Measurements from ENCODE around the gene PELI2.
"Not testable (repeated sequence)": the region's sequence is repeated elsewhere in the genome, so short reads cannot be mapped to it uniquely, and the experiment has no call there.

PELI2 gene

DNA sequence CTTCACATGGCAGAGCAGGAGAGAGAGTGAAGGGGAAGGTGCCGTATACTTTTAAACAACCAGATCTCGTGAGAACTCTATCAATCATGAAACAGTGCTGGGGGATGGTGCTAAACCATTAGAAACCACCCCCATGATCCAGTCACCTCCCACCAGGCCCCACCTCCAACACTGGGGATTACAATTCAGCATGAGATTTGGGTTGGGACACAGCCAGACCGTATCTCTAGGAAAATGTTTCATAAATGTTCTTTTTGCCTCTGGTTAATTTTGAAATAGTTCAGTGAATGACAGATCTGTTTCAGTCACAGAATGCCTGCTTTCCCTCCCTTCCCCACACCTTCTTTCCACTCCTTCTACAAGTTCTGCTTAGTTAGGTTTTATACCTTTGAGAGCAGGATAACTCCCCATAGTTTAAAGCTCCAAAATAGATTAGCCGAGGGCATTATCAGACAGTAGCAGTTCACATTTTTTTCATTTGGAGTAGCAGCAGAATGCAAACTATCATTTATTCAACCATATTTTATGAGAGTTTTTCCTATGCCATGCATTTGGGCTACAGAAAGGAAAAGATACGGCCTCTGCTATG is 27.1 kb downstream of the PELI2 start:
- no peak for DNase-seq

DNA sequence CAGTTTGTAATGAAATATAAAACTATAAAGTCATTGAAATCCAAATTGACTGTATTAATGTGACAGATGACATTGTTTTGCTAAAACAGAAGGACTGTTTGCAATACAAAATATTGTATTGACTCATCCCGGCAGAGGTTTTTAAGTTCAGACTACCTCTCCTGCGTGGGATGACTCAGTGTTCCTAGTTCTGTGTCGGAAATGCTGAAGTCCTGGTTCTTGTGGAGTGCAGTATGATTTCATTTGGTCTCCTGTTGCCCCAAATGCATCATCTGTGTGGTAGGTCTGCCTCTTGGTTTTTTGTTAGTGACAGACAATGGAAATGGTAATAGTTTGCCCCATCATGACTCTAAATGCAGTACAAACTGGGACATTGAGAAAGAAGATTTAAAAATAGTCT is 27.8 kb downstream of the PELI2 start:
- DNase-seq = no peak

DNA sequence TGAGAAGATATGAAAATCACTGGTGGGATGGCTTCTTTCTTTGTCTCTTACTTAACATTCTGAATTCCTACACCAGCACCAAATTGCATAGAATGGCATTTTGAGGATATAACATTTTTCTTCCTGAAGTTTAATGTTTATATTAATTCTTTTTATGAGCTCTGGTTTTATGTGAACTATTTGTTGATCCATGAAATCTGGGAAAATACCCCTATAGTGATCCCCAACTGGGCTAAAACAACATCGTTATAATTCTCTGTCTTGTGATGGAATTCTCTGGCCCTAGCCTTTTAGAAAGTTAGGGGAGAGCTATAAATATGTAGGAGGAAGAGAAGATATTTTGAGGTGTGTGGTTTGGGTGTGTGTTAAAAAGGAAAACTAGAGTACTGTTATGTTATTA is 29.2 kb downstream of the PELI2 start:
- no peak for DNase-seq

DNA sequence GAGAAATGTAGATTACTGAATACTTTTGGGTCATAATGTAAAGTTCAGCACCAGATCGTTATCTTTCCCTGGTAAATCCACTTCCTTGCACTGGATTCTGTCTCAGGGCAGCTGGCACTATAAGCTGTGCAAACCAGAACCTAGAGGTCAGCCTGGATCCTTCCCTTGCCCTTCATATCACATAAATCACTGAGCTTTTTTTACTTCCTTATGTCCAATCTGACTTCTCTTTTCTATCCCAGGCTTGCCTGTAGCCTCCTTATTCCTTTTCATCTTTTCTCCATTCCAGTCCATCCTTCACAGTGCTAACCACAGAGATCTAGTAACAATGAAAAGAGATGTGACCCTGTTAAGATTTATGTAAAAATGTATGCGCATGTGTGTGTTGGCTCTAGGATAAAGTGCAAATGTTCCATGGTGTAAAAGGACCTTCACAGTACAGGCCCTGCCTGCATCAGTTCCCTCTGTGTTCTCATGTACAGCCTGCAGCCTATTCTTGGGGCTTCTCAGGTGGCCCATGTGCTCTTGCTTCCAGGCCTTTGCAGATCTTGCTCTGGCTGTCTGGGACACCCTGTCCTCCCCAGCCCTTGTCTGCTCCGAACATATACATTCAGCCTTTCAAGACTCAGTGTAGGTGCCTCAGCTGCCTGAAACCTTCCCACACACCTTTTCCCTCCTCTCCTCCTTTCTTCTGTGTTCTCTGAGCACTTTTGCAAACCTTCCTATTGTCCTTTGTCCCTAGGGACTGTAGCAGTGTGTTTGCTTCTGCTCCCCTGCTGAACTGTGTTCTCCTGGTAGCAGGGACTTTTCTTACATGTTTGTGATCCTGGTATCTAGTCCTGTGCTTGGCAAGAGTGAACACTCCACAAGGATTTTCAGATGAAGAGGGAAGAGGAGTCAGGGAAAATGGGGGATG is 30.0 kb downstream of the PELI2 start:
- DNase-seq = no peak

DNA sequence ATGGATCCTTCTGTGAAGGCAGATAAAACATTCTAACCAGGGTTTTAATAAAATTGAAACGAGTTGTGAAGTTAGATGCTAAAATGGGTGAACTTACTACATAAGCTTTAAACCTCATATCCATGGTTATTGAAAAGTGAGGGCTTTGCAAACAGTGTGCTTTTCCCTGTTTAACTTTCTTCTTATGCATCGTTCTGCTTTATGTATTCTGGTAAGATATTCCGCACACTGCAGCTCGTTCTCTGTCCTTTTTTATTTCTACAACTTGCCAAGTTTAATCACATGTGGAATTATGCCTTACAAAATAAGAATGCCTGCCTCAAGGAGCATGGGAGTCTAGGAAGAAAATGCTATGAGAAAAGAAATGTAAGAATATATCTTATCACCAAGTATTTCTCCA is 30.9 kb downstream of the PELI2 start:
- no peak for DNase-seq

DNA sequence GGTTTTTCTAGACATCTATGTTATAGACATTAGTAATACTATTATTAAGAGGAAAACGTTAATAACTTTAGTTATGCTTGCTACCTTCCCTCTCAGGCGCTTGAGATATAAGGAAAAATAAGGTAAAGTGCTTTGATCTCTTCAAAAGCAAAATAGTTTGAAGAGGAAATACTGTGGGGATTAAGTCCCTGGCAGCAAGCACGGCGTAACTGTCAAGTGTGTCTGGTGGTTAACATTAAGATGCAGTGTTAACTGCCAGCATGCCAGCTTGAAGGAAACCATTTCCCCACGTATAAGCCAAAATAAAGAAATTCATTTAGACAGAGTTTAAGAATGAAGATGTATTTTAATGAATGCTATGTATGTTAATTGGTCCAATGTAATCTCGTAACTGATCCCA is 31.8 kb downstream of the PELI2 start:
- DNase-seq = no peak

DNA sequence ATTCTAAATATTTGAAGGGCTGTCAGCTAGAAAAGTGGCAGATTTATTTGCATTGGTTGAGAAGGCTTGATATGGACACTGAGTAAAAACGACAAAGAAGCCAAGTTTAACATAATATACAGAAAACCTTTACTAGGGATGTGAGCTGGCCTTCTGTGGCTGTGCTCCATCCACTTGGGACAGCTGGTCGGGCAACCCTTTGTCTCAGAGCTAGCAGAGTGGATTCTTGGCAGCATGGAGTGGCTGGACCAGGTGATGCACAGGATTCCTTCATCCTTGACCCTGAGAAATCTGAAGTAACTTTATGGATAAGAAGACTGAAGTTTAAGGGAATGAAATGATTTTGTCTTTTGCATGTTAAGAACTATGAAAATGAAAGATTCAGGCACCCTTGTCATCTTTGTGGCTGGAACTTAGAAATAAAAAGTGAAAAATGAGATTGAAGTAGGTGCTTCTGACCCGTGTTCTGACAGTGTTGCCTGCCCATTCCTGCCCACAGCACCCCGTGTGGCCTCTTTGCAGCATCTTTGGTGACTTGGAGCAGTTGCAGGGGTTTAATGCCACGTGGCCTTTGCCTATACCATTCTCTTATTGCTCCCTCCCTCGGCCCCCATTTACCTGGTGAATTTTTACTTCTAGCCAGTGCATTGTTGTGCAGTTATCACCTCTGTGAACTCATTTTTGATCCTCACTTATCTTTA is 32.6 kb downstream of the PELI2 start:
- no peak for DNase-seq

DNA sequence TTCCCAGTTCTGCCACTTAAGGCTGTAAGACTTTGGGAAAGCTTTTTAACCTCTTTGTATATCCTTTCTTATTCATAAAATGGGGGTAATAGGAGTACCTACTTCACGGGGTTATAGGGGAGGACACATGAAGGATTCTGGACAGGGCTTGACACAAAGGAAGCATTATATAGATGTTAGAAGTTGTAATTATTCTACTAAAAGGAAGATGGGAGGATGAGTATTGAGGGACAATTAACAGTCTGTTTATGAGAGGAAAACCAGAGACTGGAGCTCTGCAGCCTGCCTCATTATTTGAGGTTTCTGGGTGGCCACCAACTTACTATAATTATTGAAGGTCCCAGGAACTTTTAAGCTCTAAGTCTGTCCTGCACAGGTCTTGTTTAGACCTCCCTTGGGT is 34.0 kb downstream of the PELI2 start:
- no peak for DNase-seq

DNA sequence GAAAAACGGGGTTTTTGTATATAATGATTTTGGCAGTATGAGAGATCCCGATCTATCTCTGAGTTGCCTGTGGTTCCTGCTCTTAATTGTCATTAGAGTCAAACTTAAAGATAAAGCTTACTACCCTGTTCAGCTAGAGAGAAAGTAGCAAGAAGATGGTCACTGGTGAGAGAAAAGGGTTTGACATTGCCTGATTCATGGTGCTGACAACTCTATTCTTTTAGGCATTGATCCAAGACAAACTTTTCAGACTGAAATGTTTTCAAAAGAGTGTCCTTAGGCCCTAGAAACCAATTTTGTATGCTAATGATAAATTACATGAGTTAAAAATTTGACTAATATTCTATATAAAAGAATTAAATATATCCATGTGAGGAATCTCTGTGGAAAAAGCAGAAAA is 35.1 kb downstream of the PELI2 start:
- no peak for DNase-seq

DNA sequence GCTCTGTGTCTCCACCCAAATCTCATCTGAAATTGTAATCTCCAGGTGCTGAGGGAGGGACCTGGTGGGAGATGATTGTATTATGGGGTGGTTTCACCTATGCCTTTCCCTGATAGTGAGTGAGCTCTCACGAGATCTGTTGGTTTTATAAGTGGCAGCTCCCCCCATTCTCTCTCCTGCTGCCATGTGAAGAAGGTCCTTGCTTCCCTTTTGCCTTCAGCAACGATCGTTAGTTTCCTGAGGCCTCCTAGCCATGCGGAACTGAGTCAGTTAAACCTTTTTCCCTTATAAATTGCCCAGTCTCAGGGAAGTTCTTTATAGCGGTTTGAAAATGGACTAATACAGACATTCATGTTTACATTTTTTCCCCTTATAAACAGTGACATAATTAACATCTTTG is 36.1 kb downstream of the PELI2 start:
- DNase-seq = no peak

DNA sequence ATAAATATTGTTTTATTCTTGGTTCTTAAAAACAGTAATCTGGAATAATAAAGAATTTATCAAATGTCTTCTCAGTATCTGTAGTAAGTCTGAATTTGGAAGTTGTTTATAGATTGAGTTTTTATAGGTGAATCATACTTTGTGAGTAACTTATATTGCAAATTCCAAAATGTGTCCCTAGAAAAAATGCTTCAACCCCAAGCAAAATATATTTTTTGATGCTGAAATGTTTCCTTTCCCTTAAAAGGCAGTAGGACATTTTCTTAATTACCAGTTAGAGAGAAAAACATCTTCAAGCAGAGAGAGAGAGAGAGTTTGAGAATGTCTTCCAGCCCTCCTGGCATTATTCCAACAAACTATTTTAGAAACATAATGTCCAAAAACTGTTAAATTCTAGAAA is 37.9 kb downstream of the PELI2 start:
- DNase-seq = no peak

DNA sequence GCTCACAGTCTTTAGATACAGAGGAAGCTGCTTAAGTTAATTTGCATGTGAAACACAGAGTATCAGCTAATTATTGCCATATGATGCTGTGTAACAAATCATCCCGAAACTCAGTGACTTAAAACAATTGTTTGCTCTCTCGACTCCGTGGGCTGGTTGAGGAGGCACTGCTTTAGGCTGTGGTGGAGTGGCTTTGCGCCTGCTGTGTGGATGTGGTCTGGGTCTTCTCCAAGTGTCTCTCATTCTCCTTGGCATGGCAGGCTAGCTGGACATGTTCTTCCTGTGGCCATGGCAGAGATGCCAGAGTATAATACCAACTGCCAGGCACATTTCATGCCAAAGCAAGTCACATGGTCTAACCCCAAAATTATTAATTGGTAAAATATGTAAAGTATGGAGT is 40.9 kb downstream of the PELI2 start:
- DNase-seq = no peak

DNA sequence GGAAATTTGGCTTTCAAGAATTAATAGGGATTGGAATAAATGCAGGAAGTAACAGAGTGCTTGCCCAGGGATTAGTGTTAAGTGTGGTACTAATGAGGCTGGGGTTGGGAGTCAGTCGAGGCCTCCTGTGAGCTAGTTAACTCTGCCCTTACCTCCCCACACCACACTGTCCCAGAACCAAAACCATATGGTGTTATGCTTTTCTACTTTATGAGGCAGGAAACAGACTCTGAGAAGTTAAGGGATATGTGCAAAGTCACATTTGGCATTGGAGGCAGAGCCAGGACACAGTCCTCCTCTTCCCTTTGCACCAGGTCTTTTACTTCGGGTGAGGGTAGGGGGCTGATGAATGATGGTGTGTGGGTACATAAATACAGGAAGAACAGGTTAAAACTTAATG is 41.9 kb downstream of the PELI2 start:
- no peak for DNase-seq

DNA sequence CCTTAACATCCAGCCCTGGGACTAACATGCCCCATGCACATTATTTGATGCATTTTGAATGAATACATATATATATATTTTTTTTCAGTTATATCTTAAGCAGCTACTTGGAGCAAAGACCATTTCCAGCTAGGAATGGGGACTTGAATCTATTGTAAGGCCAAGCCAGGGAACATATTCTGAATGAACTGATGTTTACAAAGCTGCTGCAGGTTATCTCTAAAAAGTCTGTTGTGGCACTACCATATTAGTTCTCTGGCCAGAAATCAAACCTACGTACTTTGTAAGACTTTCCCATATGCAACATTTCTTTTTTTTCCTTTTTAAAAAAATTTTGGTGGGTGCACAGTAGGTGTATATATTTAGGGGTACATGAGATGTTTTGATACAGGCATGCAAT is 43.4 kb downstream of the PELI2 start:
- DNase-seq = no peak

DNA sequence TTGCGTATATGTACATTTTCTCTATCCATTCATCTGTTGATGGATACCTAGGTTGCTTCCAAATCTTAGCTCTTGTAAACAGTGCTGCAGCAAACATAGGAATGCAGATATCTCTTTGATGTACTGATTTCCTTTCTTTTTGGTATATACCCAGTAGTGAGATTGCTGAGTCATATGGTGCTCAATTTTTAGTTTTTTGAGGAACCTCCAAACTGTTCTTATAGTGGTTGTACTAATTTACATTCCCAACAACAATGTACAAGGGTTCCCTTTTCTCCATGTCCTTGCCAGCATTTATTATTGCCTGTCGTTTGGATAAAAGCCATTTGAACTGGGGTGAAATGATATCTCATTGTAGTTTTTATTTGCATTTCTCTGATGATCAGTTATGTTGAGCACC is 44.3 kb downstream of the PELI2 start:
- no peak for DNase-seq

DNA sequence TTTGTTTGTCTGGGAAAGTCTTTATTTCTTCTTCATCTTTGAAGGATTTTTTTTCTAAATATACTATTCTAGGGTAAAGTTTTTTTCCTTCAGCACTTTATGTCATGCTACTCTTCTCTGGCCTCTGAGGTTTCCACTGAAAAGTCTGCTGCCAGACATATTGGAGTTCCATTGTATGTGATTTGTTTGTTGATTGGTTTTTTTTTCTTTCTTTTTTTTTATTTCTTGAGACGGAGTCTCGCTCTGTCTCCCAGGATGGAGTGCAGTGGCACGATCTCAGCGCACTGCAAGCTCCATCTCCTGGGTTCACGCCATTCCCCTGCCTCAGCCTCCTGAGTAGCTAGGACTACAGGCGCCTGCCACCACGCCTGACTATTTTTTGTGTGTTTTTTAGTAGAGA is 48.4 kb downstream of the PELI2 start:
- DNase-seq = not testable (repeated sequence)

DNA sequence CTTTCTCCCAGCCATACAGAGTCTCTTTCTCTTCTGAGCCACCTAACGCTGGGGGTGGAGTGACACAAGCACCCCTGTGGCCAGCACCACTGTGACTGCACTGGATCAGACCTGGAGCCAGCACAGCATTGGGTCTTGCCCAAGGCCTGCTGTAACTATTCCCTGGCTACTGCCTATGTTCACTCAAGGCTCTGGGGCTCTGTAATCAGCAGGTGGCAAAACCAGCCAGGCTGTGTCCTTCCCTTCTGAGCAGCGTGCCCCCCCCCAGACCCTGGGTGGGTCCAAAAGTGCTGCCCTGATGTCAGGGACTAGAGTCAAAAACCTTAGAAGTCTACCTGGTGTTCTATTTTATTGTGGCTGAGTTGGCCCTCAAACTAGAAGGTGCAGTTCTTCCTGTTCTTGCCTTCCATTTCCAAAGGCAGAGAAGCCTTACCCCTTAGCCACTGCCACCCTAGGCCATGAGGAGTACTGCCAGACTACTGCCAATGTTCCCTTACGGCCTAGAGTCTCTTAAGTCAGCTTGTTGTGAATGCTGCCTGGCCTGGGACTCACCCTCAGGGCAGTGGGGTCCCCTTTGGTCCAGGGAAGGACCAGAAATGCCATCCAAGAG is 49.9 kb downstream of the PELI2 start:
- no peak for DNase-seq

DNA sequence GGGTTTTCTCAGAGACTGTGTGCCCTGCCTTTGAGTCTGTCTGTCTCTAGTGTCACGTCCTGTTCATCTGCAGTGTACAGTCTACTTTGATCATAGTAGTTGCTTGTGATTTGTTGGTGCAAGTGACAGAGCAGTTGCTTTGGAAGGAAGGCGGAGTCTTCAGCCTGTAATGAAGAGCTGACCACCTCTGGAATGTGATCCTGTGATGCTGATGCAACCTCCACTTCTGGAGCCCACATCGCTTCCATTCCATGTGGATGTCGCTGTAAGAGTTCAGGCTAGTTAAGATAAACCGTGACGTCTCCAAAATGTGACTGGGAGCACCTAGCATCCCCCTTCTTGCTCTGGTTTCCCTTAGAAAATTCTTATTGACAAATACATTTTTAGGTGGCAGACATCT is 51.8 kb downstream of the PELI2 start:
- DNase-seq = no peak

DNA sequence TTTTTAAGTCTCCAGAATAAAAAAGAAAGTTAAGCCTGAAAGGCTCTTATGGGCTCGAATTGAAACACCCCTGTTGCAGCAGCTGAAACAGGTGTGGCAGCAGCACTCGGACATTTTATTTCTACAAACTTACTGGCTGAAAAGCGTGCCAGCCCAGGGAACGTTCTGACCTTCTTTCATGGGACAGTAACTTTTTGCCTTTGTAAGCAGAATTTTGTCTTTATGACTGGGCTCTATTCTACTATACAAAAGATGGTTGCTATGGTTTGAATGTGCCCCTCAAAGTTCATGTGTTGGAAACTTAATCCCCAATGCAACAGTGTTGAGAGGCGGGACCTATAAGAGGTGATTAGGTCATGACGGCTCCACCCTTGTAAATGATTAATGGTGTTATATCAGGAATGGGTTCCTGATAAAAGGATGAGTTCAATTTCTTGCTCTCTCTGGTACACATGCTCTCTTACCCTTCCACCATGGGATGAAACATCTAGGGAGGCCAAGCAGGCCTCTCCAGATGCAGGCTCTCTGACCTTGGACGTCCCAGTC is 52.7 kb downstream of the PELI2 start:
- DNase-seq = no peak

DNA sequence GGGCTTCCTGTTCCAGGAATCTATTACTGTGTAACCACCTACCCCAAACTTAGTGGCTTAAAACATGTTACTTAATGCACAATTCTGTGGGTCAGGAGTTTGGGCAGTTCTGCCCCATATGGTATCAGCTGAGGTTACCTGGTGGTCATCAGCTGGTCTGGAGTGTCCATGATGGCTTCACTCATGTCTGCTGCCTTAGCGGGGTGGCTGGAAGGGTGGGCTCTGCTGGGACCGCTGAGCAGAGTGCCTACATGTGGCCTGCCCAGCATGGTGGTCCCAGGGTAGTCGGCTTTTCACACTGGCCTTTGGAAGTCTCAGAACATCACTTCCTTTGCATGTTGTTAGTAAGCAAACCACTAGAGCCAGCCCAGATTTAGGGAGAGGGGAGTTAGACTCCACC is 53.9 kb downstream of the PELI2 start:
- no peak for DNase-seq

DNA sequence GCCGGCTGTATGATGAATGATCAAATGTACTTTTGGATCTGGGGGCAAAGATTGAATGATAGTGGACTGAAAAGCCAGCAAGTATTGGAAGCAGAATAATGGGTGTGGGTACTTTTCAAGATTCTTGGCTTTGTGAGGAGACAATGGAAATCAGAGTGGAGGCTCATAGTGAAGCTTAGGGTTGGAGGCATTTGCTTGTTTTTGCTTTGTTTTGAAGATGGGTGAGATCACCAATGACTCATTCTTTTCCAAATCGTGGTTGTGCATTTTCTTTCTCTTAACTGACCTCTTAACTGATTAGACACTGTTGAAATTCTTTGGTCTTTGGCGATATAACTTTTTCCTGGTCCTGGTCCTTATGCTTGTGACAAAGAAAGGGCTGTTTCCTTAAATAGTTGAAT is 54.4 kb downstream of the PELI2 start:
- DNase-seq = no peak

DNA sequence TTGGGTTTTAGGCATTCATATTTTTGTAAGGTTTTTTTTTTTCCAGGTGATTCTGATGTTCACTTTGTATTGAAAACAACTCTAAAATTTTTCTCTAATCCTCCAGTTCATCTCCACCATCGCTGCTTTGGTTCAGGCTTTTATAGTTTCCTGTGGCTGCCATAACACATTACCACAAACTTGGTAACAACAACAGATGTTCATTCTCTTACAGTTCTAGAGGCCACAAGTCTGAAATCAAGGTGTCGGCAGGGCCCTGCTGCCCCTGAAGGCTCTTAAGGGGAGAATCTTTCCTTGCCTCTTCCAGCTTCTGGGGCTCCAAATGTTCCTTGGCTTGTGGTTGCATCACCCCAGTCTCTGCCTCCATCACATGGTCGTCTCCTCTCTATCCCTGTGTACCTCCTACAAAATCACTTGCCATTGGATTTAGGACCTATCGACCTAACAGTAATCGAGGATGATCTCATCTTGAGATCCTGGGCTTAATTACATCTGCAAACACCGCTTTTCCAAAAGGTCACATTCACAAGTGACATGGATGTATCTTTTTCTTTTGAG is 55.2 kb downstream of the PELI2 start:
- no peak for DNase-seq

DNA sequence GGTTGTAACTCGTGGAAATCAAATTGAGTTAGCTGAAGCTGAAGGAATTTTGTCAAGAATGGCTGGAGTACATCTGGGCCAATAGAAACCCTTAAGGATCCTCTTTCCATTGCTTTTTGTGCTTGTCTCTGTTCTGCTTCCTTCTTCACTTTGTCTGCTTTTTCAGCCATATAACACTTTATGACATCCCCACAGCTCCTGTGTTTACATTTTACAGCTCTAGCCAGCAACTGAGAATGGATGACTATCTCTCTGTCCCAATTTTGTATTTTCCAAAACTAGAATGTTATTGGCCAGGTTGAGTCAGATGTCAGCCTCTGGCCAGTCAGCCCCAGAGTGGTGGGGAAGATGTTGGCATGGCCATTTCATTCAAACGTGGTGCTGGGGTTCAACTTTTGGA is 57.6 kb downstream of the PELI2 start:
- no peak for DNase-seq

All from GF-D8 (cell line).